Upper lobe of right lung (tissue), 1 donor: ENCODE measurements around the gene LPCAT1. TPM values are rescaled to one million over a fixed set of nuclear protein-coding genes. Genes with fewer than 3 reads are reported as not detected.

Source experiments
- ATAC-seq: fragments of 200-7000 bp; cut with Tn5 transposase; one replicate; pipeline ENCODE4 v1.9.1; 2020; ENCODE audit warnings: mild to moderate bottlenecking, moderate library complexity
- DNase-seq: peaks from one replicate; pipeline ENCODE4 v3.0.0-alpha.2; 2020
- H3K27ac ChIP-seq: fragments of 200-600 bp; one replicate; pipeline ENCODE4 v1.8.0; 2022
- H3K27me3 ChIP-seq: fragments of 200-600 bp; one replicate; pipeline ENCODE4 v1.8.0; 2022; ENCODE audit warnings: mild to moderate bottlenecking
- H3K36me3 ChIP-seq: fragments of 200-600 bp; one replicate; pipeline ENCODE4 v1.8.0; 2022
- H3K4me1 ChIP-seq: fragments of 200-600 bp; one replicate; pipeline ENCODE4 v1.8.0; 2022
- H3K4me3 ChIP-seq: fragments of 200-600 bp; one replicate; pipeline ENCODE4 v1.8.0; 2022; ENCODE audit warnings: mild to moderate bottlenecking
- H3K9me3 ChIP-seq: fragments of 200-600 bp; one replicate; pipeline ENCODE4 v1.8.0; 2022
- CTCF ChIP-seq: fragments of 200-600 bp; IDR thresholded peaks from one replicate; pipeline ENCODE4 v1.8.0; 2022; ENCODE audit warnings: antibody characterized with exemption
- intact Hi-C: fragments of 100-400 bp; cut with DNase I; formaldehyde crosslinking; loops from one replicate; pipeline ENCODE4 v1.11.0; 2022
- total RNA-seq: library from RNA; stranded (reverse); fragmentation: NEBNext Ultra II Directional; extraction: Animal tissue kit (Norgen Biotek cat#: 25700); gene quantifications from one replicate; pipeline ENCODE4 v1.2.1, GENCODE V29; 2021
- donor health status: DM: no; HTN: yes; CAD: no; lungs with severe emphysema.

Gene LPCAT1
- total RNA-seq, 1 donor from 2014 or later: 690 TPM

DNA sequence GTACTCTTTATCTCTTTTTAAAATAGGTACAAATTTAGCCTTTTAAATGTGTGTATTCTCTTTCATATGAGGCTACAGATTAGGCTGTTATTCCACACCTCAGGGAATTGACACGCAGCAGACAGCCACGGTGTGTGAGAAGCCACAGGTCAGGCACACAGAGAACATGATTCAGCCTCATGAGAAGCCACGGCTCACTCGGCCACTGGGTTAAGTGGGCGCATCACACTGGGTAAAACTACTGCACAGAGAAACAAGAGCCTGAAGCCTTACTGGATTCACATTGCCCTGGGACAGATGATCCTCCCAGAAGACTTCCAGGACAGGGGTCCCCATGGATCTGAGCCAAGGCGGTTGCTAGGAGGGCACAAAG lies 28.2 kb downstream of the LPCAT1 start:
- no peak for TF ChIP-seq CTCF
- no peak overlapping the region for H3K4me3 ChIP-seq
- no peaks in the 10 kb centered on the region for H3K27me3 ChIP-seq
- no peaks in the 10 kb centered on the region for H3K9me3 ChIP-seq
- ATAC-seq (no peak), DNase-seq (no peak)
- peaks cover 15% of the 10 kb centered on the region for H3K4me1 ChIP-seq
- intact Hi-C loops: no loop called here
- no peak overlapping the region for H3K27ac ChIP-seq
- H3K36me3 ChIP-seq: peaks cover 65% of the 10 kb centered on the region

- Histone ChIP-seq H3K9me3 (no peaks in the 10 kb centered on the region), H3K27ac (no peak overlapping the region), H3K4me3 (no peak overlapping the region), H3K4me1 (peaks cover 11% of the 10 kb centered on the region), H3K27me3 (no peaks in the 10 kb centered on the region), H3K36me3 (peaks cover 65% of the 10 kb centered on the region)
- intact Hi-C loops: no loop called here
- no peak for DNase-seq
- peak; percentile 40 for ATAC-seq
- TF ChIP-seq CTCF: no peak
Measured at GRCh38 chr5:1494780-1495524, 28.8 kb downstream of the LPCAT1 start.

DNA sequence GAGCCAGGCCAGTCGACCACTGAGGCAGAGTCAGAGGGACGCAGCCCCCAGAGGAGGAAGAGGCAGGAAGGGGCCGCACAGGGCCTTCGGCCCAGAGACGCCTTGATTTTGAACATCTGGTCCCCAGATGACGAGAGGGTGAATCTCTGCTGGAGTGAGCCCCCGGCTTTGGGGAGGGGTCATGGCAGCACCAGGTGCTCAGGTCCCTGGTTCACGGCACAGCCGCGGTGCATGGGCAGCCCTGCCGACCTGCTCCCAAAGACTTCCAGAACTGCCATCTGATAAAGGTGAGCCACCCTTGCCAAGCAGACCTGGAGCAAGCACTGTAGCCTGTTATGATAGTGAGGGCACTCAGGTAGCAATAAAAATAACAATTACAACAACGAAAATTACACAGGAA lies 29.8 kb downstream of the LPCAT1 start:
- intact Hi-C loops: no loop called here
- Histone ChIP-seq H3K27ac (no peak overlapping the region), H3K27me3 (no peaks in the 10 kb centered on the region), H3K36me3 (peaks cover 67% of the 10 kb centered on the region), H3K4me1 (peaks cover 7% of the 10 kb centered on the region), H3K9me3 (no peaks in the 10 kb centered on the region), H3K4me3 (no peak overlapping the region)
- ATAC-seq (no peak), DNase-seq (no peak)
- TF ChIP-seq CTCF: no peak

GRCh38 chr5:1493413-1493812 lies 30.3 kb downstream of the LPCAT1 start:
- no peak overlapping the region for H3K27ac ChIP-seq
- H3K36me3 ChIP-seq: peaks cover 67% of the 10 kb centered on the region
- TF ChIP-seq CTCF: no peak
- DNase-seq (no peak), ATAC-seq (no peak)
- intact Hi-C loops: no loop called here
- H3K4me3 ChIP-seq: no peak overlapping the region
- H3K9me3 ChIP-seq: no peaks in the 10 kb centered on the region
- peaks cover 9% of the 10 kb centered on the region for H3K4me1 ChIP-seq
- no peaks in the 10 kb centered on the region for H3K27me3 ChIP-seq

DNA sequence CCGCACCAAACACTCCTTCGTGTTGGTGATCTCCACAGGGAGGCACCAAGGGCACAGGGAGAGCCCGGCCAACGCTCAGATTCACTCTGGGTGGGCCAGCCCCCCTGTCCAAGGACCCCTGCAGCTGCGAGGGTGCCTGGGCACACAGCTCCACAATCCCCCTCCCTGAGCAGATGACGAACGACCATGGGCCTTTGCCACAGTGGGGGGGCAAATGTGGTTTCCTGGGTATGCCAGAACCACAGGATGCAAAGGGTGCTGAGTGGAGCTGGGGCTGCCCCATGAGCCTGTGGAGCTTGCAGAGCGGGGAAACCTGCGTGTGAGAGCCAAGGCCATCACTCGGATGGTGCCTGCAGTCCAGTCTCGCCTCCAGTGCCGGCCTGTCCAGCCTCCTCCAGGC lies 31.0 kb downstream of the LPCAT1 start:
- intact Hi-C loops: no loop called here
- peaks cover 9% of the 10 kb centered on the region for H3K4me1 ChIP-seq
- ATAC-seq (no peak), DNase-seq (no peak)
- no peak overlapping the region for H3K27ac ChIP-seq
- no peak overlapping the region for H3K4me3 ChIP-seq
- TF ChIP-seq CTCF: no peak
- peaks cover 73% of the 10 kb centered on the region for H3K36me3 ChIP-seq
- H3K9me3 ChIP-seq: no peaks in the 10 kb centered on the region
- no peaks in the 10 kb centered on the region for H3K27me3 ChIP-seq

GRCh38 chr5:1490376-1490775 lies 33.4 kb downstream of the LPCAT1 start:
- no peak for ATAC-seq
- no peak for DNase-seq
- H3K27me3 ChIP-seq: no peaks in the 10 kb centered on the region

More at GRCh38 chr5:1490376-1490775, 33.4 kb downstream of the LPCAT1 start:
- intact Hi-C loops: no loop called here
- peaks cover 3% of the 10 kb centered on the region for H3K4me1 ChIP-seq
- H3K36me3 ChIP-seq: peaks cover 92% of the 10 kb centered on the region
- no peak for TF ChIP-seq CTCF
- no peak overlapping the region for H3K4me3 ChIP-seq
- no peaks in the 10 kb centered on the region for H3K9me3 ChIP-seq
- no peak overlapping the region for H3K27ac ChIP-seq
